Endothelial cell of umbilical vein (primary cell): Measurements from ENCODE around the gene PPP4C. TPM values are rescaled to one million over a fixed set of nuclear protein-coding genes. Genes with fewer than 3 reads are reported as not detected.

Source experiments
- BruUV-seq: library from RNA; stranded (reverse); fragments of 400-500 nt; replicated peaks from 2 replicates; lab custom pipeline; 2021; lab: Mats Ljungman, UMichigan
- CTCF ChIA-PET: fragments of 300-600, 350-600 bp; sonication (Branson Sonifier 250); formaldehyde crosslinking; loops from one replicate; lab custom pipeline; 2021; ENCODE audit warnings: antibody characterized with exemption, inconsistent platforms; lab: Charles Lee
- POLR2A ChIA-PET: fragments of 300-600, 350-600 bp; sonication (Branson Sonifier 250); formaldehyde crosslinking; loops from one replicate; lab custom pipeline; 2021; ENCODE audit warnings: antibody characterized with exemption, inconsistent platforms; lab: Charles Lee
- DNase-seq: peaks from one replicate; pipeline ENCODE4 v3.0.0-alpha.2; 2011; ENCODE audit warnings: low read depth, low spot score
- FAIRE-seq: peaks from 2 replicates; lab custom pipeline; 2011; peaks lifted over from hg19 to GRCh38; lab: Jason Lieb, UNC
- H2AFZ ChIP-seq: 2 replicates; pipeline ENCODE4 v1.6.0; 2012; ENCODE audit warnings: low read depth, low read length, control low read depth, inconsistent platforms
- H3K27ac ChIP-seq: 2 replicates; pipeline ENCODE4 v1.5.1; 2011; ENCODE audit warnings: low read depth, mild to moderate bottlenecking, control low read depth, low read length, moderate library complexity; ENCODE audit not compliant: insufficient read depth
- H3K27me3 ChIP-seq, 2 experiments: 2 replicates each; pipeline versions ENCODE4 v1.6.0 to v1.6.1; 2011; ENCODE audit warnings: low read length in 2 of 2, mixed read lengths in 1 of 2; ENCODE audit not compliant: control insufficient read depth in 2 of 2, insufficient read depth in 2 of 2
- H3K36me3 ChIP-seq, 2 experiments: 2 replicates in 1 of 2; 3 replicates in 1 of 2; pipeline ENCODE4 v1.5.1; 2011; ENCODE audit warnings: low read length in 2 of 2, mild to moderate bottlenecking in 1 of 2, moderate library complexity in 1 of 2; ENCODE audit not compliant: control insufficient read depth in 2 of 2, insufficient read depth in 2 of 2; ENCODE audit errors: extremely low read depth in 1 of 2
- H3K4me1 ChIP-seq: 3 replicates; pipeline ENCODE4 v1.5.1; 2011; ENCODE audit warnings: mild to moderate bottlenecking, low read length; ENCODE audit not compliant: control insufficient read depth, insufficient read depth; ENCODE audit errors: extremely low read depth
- H3K4me2 ChIP-seq: 2 replicates; pipeline ENCODE4 v1.6.1; 2011; ENCODE audit warnings: low read length, control low read depth, mixed read lengths; ENCODE audit not compliant: insufficient read depth
- H3K4me3 ChIP-seq, 3 experiments: fragments of 200-600 bp in 1 of 3; sonication (generic), shearing (Covaris generic) in 1 of 3; replicated peaks in 1 of 3; 2 replicates each; pipeline ENCODE4 v1.5.1; 2011 to 2016; ENCODE audit warnings: control low read depth in 3 of 3, low read length in 3 of 3, mild to moderate bottlenecking in 2 of 3, inconsistent platforms in 1 of 3, low read depth in 1 of 3, moderate library complexity in 1 of 3; ENCODE audit not compliant: insufficient read depth in 1 of 3
- H3K79me2 ChIP-seq: 2 replicates; pipeline ENCODE4 v1.6.0; 2012; ENCODE audit warnings: low read length, inconsistent platforms; ENCODE audit not compliant: control insufficient read depth, insufficient read depth
- H3K9ac ChIP-seq: replicated peaks from 2 replicates; pipeline ENCODE3; 2011; ENCODE audit warnings: low read length, control low read depth; ENCODE audit not compliant: insufficient read depth; ENCODE audit errors: extremely low read depth
- H3K9me1 ChIP-seq: replicated peaks from 3 replicates; pipeline ENCODE4 v1.6.0; 2011; ENCODE audit warnings: mild to moderate bottlenecking, low read length; ENCODE audit not compliant: control insufficient read depth, insufficient read depth; ENCODE audit errors: extremely low read depth
- H3K9me3 ChIP-seq: replicated peaks from 2 replicates; pipeline ENCODE4 v1.5.1; 2012; ENCODE audit warnings: low read length, inconsistent platforms; ENCODE audit not compliant: control insufficient read depth, insufficient read depth
- H4K20me1 ChIP-seq: replicated peaks from 2 replicates; pipeline ENCODE3; 2011; ENCODE audit warnings: mild to moderate bottlenecking, low read length; ENCODE audit not compliant: control insufficient read depth, insufficient read depth; ENCODE audit errors: extremely low read depth
- EZH2 ChIP-seq: IDR thresholded peaks from 2 replicates; pipeline ENCODE4 v1.6.1; 2012; ENCODE audit warnings: borderline replicate concordance, low read depth, mild to moderate bottlenecking, moderate library complexity, low read length, inconsistent platforms; ENCODE audit not compliant: severe bottlenecking
- FOS ChIP-seq: IDR thresholded peaks from 2 replicates; pipeline ENCODE4 v1.6.1; 2011; ENCODE audit warnings: mild to moderate bottlenecking, low read length, moderate library complexity, borderline replicate concordance; ENCODE audit not compliant: insufficient read depth
- GATA2 ChIP-seq: IDR thresholded peaks from 2 replicates; pipeline ENCODE4 v1.7.0; 2011; ENCODE audit warnings: low read depth, mild to moderate bottlenecking, moderate library complexity, mixed read lengths, low read length; ENCODE audit not compliant: insufficient read length, insufficient read depth
- MAX ChIP-seq: IDR thresholded peaks from 2 replicates; pipeline ENCODE4 v1.6.1; 2011; ENCODE audit not compliant: insufficient read depth, insufficient read length
- MYC ChIP-seq: IDR thresholded peaks from one replicate; pipeline ENCODE4 v1.6.1; 2011; ENCODE audit warnings: mild to moderate bottlenecking, low read depth, low read length
- POLR2A ChIP-seq: IDR thresholded peaks from 2 replicates; pipeline ENCODE4 v1.6.1; 2012; ENCODE audit warnings: low read depth, mild to moderate bottlenecking, control low read depth, low read length
- POLR2AphosphoS5 ChIP-seq: IDR thresholded peaks from 2 replicates; pipeline ENCODE4 v1.6.1; 2012; ENCODE audit warnings: low read depth, mild to moderate bottlenecking, control low read depth, low read length, moderate library complexity; ENCODE audit not compliant: insufficient read depth
- dilution Hi-C: fragments of 300-500 bp; cut with MboI; formaldehyde crosslinking; loops from one replicate; pipeline ENCODE4 v1.15.0; 2019; ENCODE audit warnings: low sequenced_read_pairs; ENCODE audit not compliant: extremely low pct_ligation_motif_present
- intact Hi-C: fragments of 100-400 bp; cut with micrococcal nuclease; formaldehyde crosslinking; loops from one replicate; pipeline ENCODE4 v1.10.0; 2022
- polyA plus RNA-seq, 4 experiments: library from polyadenylated mRNA; depleted of rRNA in 3 of 4; stranded (reverse) in 3 of 4; unstranded in 1 of 4; fragments of >200 nt; gene quantifications; 2 replicates each; pipeline versions ENCODE4 v1.2.1 to v1.2.3, GENCODE V29; 2011 to 2012; ENCODE audit warnings: missing spikeins in 1 of 4
- total RNA-seq: library from RNA; stranded (reverse); gene quantifications from 2 replicates; pipeline ENCODE4 v1.2.3, GENCODE V29; 2021

The PPP4C gene
- total and polyA plus RNA-seq, 2 donors (not counting 3 experiments of a cell fraction or from before 2014, with no cell fraction given): 167 to 327 TPM

- TF ChIP-seq EZH2 (no peak), MAX (no peak), MYC (no peak), FOS (no peak)
- H4K20me1 ChIP-seq: no peaks in the 10 kb centered on the region
- H3K4me3 ChIP-seq: no peak overlapping the region
- BruUV-seq: no TSS peak
- FAIRE-seq: no peak
- no peaks in the 10 kb centered on the region for H3K9me1 ChIP-seq
- H3K9ac ChIP-seq: no peak overlapping the region
- ChIA-PET POLR2A (no interaction called here), CTCF (interaction anchor here (1.8 kb wide), 1 partner anchor 10 kb away, joined by 10 read pairs; the partner anchor contains the start of gene TBX6)
- no peak overlapping the region for H2AFZ ChIP-seq
- H3K27me3 ChIP-seq: no peaks in the 10 kb centered on the region
- H3K27ac ChIP-seq: no peak overlapping the region
- H3K4me1 ChIP-seq: peaks cover 7% of the 10 kb centered on the region
- dilution Hi-C loops: no loop called here
- no peak overlapping the region for H3K4me2 ChIP-seq
- no peak for DNase-seq
- intact Hi-C loops: no loop called here
- no peaks in the 10 kb centered on the region for H3K9me3 ChIP-seq
- peaks cover 23 to 53% of the 10 kb centered on the region in 2 experiments for H3K36me3 ChIP-seq
- H3K79me2 ChIP-seq: peaks cover 30% of the 10 kb centered on the region
Observed at GRCh38 chr16:30082545-30083090, 6.8 kb downstream of the PPP4C start.

DNA sequence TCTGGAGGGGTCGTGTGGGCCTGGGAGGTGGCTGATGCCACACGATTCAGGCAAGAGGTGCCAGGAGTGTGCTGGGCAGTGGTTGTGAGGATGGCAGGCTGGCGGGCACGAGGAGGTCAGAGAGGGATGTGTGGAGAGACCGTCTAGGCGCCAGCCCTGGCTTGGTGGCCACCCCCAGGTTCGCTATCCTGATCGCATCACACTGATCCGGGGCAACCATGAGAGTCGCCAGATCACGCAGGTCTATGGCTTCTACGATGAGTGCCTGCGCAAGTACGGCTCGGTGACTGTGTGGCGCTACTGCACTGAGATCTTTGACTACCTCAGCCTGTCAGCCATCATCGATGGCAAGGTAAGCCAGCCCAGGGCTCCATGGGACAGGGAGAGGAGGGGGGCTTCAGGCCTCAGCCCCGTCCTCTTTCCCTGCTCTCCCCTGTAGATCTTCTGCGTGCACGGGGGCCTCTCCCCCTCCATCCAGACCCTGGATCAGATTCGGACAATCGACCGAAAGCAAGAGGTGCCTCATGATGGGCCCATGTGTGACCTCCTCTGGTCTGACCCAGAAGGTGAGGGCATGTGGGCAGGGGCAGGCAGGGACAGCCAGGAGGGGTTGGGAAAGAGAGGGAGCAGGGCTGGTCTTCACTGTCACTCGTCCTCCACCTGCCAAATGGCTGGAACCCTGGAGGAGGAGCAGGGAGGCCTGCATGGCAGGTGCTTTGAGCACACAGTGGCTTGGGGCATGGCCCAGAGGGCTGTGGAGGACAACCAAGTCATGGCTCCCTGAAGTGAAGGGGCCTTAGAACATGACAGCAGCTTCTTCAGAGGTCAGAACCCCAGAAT lies 7.6 kb downstream of the PPP4C start:
- no peak overlapping the region for H2AFZ ChIP-seq
- no peak overlapping the region for H3K9ac ChIP-seq
- intact Hi-C loops: no loop called here
- no peaks in the 10 kb centered on the region for H3K9me1 ChIP-seq
- dilution Hi-C loops: no loop called here
- no peaks in the 10 kb centered on the region for H3K9me3 ChIP-seq
- CTCF ChIA-PET: no interaction called here
- H3K27ac ChIP-seq: no peak overlapping the region
- H3K79me2 ChIP-seq: peaks cover 22% of the 10 kb centered on the region
- H3K27me3 ChIP-seq: no peaks in the 10 kb centered on the region
- no TSS peak for BruUV-seq
- H3K36me3 ChIP-seq: peaks cover 19 to 48% of the 10 kb centered on the region in 2 experiments
- DNase-seq (no peak), FAIRE-seq (no peak)
- H3K4me2 ChIP-seq: no peak overlapping the region
- no peaks in the 10 kb centered on the region for H3K4me1 ChIP-seq
- TF ChIP-seq POLR2A (peak; percentile 4), MYC (no peak), GATA2 (no peak), EZH2 (no peak), MAX (no peak), POLR2AphosphoS5 (no peak)
- no peaks in the 10 kb centered on the region for H4K20me1 ChIP-seq
- POLR2A ChIA-PET: no interaction called here
- H3K4me3 ChIP-seq: no peak overlapping the region
